Activated CD4-positive, alpha-beta T cell treated with anti-CD3 and anti-CD28 coated beads for 1 hour (primary cell): Measurements from ENCODE around the gene VPS29.

Source experiments
- DNase-seq: peaks from one replicate; pipeline ENCODE4 v3.0.0-alpha.2; 2020

The VPS29 gene

DNA sequence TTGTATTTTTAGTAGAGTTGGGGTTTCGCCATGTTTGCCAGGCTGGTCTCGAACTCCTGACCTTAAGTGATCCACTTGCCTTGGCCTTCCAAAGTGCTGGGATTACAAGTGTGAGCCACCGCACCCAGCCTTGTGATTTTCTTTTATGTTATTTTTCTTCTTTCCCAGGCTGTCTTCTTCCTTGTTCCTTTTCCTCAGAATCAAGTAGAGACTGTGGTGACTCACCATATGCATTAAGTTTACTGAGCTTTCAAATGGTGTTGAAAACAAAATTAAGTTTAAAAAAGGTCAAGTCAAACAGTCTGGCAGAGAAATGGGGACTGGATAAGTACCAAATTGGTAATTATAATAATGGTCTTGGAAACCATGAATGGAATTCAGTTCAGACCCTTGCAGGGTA is 57.5 kb downstream of the VPS29 start:
- DNase-seq: no peak
